ENCODE data around the gene CSNK1G3.

- TF ChIP-seq CTCF (conservative IDR thresholded peaks at IDR 0.05; ENCODE audit: low read length), result no peak
- no peak for TF ChIP-seq EZH2phosphoT487 (IDR thresholded peaks at IDR 0.05; ENCODE audit: borderline replicate concordance, low read depth, low read length)
Observed at GRCh38 chr5:123476731-123477130, 35.2 kb upstream of the CSNK1G3 start.

Data from OCI-LY7 (cell line).